Lung (tissue), 12 donors: ENCODE results near the gene ALG9. TPM values are rescaled to one million over a fixed set of nuclear protein-coding genes. Genes with fewer than 3 reads are reported as not detected.

ENCODE experiments used
- ATAC-seq: fragments of 200-7000 bp; cut with Tn5 transposase; one replicate; pipeline ENCODE4 v1.9.1; 2020; ENCODE audit warnings: moderate number of reproducible peaks; ENCODE audit not compliant: insufficient read depth, low FRiP score
- DNase-seq, 3 donors: peaks; one replicate each; pipeline ENCODE4 v3.0.0-alpha.2; 2013 to 2017
- H3K27ac ChIP-seq, 2 donors: one replicate each; pipeline ENCODE4 v1.5.1; 2013; ENCODE audit warnings: mild to moderate bottlenecking in 2 of 2, moderate library complexity in 2 of 2, control low read depth in 1 of 2, inconsistent platforms in 1 of 2, low read depth in 1 of 2, low read length in 1 of 2
- H3K27me3 ChIP-seq, 3 donors: one replicate each; pipeline ENCODE4 v1.5.1; 2013; ENCODE audit warnings: low read length in 2 of 3; ENCODE audit not compliant: control insufficient read depth in 3 of 3, insufficient read depth in 3 of 3
- H3K36me3 ChIP-seq, 4 donors: one replicate each; pipeline ENCODE4 v1.5.1; 2013; ENCODE audit warnings: low read length in 4 of 4, mild to moderate bottlenecking in 1 of 4, moderate library complexity in 1 of 4; ENCODE audit not compliant: control insufficient read depth in 4 of 4, insufficient read depth in 4 of 4
- H3K4me1 ChIP-seq, 5 donors: one replicate each; pipeline ENCODE4 v1.5.1; 2013; ENCODE audit warnings: low read length in 5 of 5, mild to moderate bottlenecking in 2 of 5, moderate library complexity in 1 of 5; ENCODE audit not compliant: control insufficient read depth in 5 of 5, insufficient read depth in 5 of 5
- H3K4me3 ChIP-seq: one replicate; pipeline ENCODE4 v1.5.1; 2013; ENCODE audit warnings: mild to moderate bottlenecking, control low read depth, moderate library complexity
- H3K9ac ChIP-seq, 2 donors: one replicate each; pipeline ENCODE4 v1.5.1; 2013; ENCODE audit warnings: low read length in 2 of 2, control low read depth in 1 of 2; ENCODE audit not compliant: insufficient read depth in 1 of 2
- H3K9me3 ChIP-seq, 4 donors: one replicate each; pipeline ENCODE4 v1.5.1; 2013; ENCODE audit warnings: low read length in 3 of 4, mild to moderate bottlenecking in 1 of 4, moderate library complexity in 1 of 4; ENCODE audit not compliant: control insufficient read depth in 4 of 4, insufficient read depth in 3 of 4
- whole genome bisulfite sequencing, 2 donors: extraction: QIAGEN DNeasy Blood & Tissue Kit; methylation state at CpG; one replicate each; pipeline ENCODE4 v1.1.7; 2013; 5-methylcytosine and 5-hydroxymethylcytosine counted together
- polyA plus RNA-seq, 2 donors: library from polyadenylated mRNA; stranded (reverse); fragments of 200-250 nt; gene quantifications; one replicate each; pipeline ENCODE4 v1.2.1, GENCODE V29; 2013
- total RNA-seq, 2 donors: library from RNA; depleted of rRNA in 1 of 2; stranded (reverse); fragments of >200 nt in 1 of 2; gene quantifications; one replicate each; pipeline ENCODE4 v1.2.1, GENCODE V29; 2014 to 2021
- TF ChIP-seq, protein P1 (sequence below): IDR thresholded peaks from 2 replicates; pipeline ENCODE4 v1.5.1; 2012; ENCODE audit warnings: mild to moderate bottlenecking; ENCODE audit errors: control extremely low read depth, extremely low read depth
- donor health status: control.
- donor health status: control.
- donor health status: Bipolar disorder and iron deficiency.
- donor health status: healthy.
- donor health status: DM: yes; HTN: yes; CAD: no.

Gene ALG9
- total and polyA plus RNA-seq, 4 donors = 11.4 to 43.4 (median 25.9) TPM

DNA sequence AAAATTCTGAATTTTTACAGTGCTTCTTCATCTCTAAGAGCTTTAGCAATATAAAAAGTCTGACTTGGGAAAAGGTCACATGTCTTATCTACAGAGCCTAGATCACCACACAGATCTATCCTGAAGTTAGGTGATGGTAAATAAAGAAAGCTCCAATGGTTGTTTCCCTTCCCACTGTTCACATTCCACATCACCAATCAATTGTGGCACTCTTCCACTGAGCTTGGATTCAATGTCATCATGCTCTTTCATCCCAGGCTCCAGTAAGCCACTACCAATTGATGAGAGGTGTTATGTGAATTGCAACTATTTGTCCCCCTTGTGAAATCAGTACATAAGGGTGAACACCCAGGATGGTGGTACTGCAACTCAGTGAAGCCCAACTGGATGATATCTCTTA is 47.8 kb downstream of the ALG9 start:
- peaks cover 0 to 15% (median 1%) of the 10 kb centered on the region in 4 donors for H3K36me3 ChIP-seq
- ATAC-seq (no peak), DNase-seq (no peak)
- no peak overlapping the region for H3K9ac ChIP-seq
- H3K4me1 ChIP-seq = peaks cover 0 to 14% (median 0%) of the 10 kb centered on the region in 5 donors
- H3K27ac ChIP-seq = no peak overlapping the region
- TF ChIP-seq, protein P1, sequence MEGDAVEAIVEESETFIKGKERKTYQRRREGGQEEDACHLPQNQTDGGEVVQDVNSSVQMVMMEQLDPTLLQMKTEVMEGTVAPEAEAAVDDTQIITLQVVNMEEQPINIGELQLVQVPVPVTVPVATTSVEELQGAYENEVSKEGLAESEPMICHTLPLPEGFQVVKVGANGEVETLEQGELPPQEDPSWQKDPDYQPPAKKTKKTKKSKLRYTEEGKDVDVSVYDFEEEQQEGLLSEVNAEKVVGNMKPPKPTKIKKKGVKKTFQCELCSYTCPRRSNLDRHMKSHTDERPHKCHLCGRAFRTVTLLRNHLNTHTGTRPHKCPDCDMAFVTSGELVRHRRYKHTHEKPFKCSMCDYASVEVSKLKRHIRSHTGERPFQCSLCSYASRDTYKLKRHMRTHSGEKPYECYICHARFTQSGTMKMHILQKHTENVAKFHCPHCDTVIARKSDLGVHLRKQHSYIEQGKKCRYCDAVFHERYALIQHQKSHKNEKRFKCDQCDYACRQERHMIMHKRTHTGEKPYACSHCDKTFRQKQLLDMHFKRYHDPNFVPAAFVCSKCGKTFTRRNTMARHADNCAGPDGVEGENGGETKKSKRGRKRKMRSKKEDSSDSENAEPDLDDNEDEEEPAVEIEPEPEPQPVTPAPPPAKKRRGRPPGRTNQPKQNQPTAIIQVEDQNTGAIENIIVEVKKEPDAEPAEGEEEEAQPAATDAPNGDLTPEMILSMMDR = no peak
- peaks cover 0 to 1% (median 0%) of the 10 kb centered on the region in 4 donors for H3K9me3 ChIP-seq
- H3K27me3 ChIP-seq = no peaks in the 10 kb centered on the region
- no peak overlapping the region for H3K4me3 ChIP-seq

DNA sequence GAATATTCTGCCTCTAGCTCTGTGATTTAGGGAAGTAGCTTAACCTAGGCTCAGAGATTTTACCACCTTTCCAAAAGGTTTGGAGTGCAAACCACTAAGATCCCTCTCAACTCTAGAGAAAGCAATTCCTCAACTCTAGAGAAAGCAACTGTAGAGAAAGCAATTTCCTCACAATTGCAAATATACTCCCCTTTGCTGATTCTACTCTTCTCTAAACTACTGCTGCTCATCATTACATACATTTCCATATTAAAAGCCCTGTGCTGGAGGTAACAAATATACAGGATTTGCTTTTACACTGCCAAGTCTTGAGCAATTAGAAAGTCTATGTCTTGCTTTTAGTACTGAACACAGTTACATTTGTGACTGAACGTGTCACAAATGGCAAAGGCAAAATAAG is 48.2 kb downstream of the ALG9 start:
- TF ChIP-seq, protein P1 = no peak
- Histone ChIP-seq H3K36me3 (peaks cover 0 to 15% (median 1%) of the 10 kb centered on the region in 4 donors), H3K9me3 (peaks cover 0 to 1% (median 0%) of the 10 kb centered on the region in 4 donors), H3K4me3 (no peak overlapping the region), H3K27me3 (no peaks in the 10 kb centered on the region), H3K4me1 (peaks cover 0 to 17% (median 0%) of the 10 kb centered on the region in 5 donors), H3K27ac (no peak overlapping the region), H3K9ac (no peak overlapping the region)
- WGBS, 2 donors = 95 to 98% methylated on average over 1 of the region's 1 CpG
- no peak for DNase-seq
- no peak for ATAC-seq

DNA sequence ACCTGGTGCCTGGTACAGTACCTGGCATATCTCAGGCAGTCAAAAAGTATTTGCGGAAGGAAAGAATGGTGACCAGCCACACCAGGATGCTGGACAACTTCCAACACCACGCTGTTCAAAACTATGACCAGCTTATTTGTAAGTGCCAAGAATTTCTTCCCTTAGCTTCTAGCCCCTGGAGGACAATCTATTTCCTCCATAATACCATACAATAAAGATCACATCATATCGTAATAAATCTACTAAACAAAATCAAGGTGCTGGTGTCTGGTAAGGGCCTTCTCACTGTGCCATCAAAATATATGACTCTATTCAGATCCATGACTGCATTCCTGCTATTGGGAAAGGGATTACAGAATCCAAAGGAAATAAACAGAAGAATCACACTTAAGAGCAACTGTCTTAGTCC is 51.5 kb downstream of the ALG9 start:
- no peak overlapping the region for H3K9ac ChIP-seq
- peak overlapping the region; percentile 68 to 84 for H3K27ac ChIP-seq
- peaks cover 0 to 17% (median 0%) of the 10 kb centered on the region in 5 donors for H3K4me1 ChIP-seq
- no peaks in the 10 kb centered on the region for H3K27me3 ChIP-seq
- no peak overlapping the region for H3K4me3 ChIP-seq
- DNase-seq = peak in 1 of 3 donors; percentile 32
- ATAC-seq = no peak
- H3K9me3 ChIP-seq = peaks cover 0 to 1% (median 0%) of the 10 kb centered on the region in 4 donors
- TF ChIP-seq, protein P1 = no peak
- WGBS, 2 donors = 55 to 69% methylated on average over 3 of the region's 3 CpGs
- H3K36me3 ChIP-seq = peaks cover 0 to 14% (median under 1%) of the 10 kb centered on the region in 4 donors

DNA sequence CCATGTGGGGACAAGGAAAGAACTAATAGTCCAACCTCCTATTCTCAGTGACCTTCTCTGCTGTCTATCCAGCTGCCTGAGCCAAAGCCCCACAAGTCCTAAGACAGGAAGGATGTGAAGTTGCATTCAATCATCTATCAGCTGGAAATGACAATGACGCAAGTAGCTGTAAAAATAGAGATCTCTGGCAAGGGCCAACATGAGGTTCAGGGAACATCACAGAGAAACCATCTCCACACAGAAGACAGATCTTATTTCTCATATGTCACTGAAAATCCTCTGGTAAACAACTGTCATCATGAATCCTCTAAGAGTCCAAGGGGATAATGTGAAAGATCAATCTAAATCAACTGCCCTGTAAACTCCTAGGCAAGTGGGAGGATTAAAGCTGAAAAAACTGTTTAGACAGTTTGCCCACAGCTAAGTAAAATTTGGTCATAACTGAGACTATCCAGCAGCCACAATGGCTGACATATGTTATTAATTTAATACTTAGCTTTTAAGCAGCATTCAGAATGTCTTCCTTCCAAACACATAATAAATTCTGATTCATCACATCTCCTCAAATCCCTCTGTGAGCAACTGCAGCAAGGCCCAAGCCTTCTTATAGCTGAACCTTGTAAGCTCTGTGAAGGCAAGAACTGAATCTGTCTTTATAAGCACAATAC is 52.1 kb downstream of the ALG9 start:
- Histone ChIP-seq H3K27me3 (no peaks in the 10 kb centered on the region), H3K4me3 (no peak overlapping the region), H3K4me1 (peaks cover 0 to 22% (median 0%) of the 10 kb centered on the region in 5 donors), H3K9ac (no peak overlapping the region), H3K36me3 (peaks cover 0 to 14% (median under 1%) of the 10 kb centered on the region in 4 donors), H3K27ac (peak overlapping the region; percentile 68 to 84), H3K9me3 (peaks cover 0 to 1% (median 0%) of the 10 kb centered on the region in 4 donors)
- peak in 2 of 3 donors; percentile 22 to 71 for DNase-seq
- peak; percentile 55 for ATAC-seq
- TF ChIP-seq, protein P1 = no peak
- 27 to 38% methylated on average over 1 of the region's 1 CpG for WGBS, 2 donors
